C4-2B (cell line): ENCODE results near the gene AFAP1.

ENCODE experiments used
- CTCF ChIP-seq: fragments of 450-650 bp; conservative IDR thresholded peaks from 2 replicates; pipeline ENCODE4 v1.5.1; 2017; ENCODE audit warnings: mild to moderate bottlenecking
- ZFX ChIP-seq: fragments of 450-650 bp; IDR thresholded peaks from 2 replicates; pipeline ENCODE4 v1.6.1; 2017

GRCh38 chr4:7873881-7874280 is 65.8 kb downstream of the AFAP1 start:
- TF ChIP-seq CTCF = no peak
- no peak for TF ChIP-seq ZFX
